ENCODE results near the gene SLC7A4. TPM values are rescaled to one million over a fixed set of nuclear protein-coding genes. Genes with fewer than 3 reads are reported as not detected.
"Not testable (repeated sequence)": the region's sequence is repeated elsewhere in the genome, so short reads cannot be mapped to it uniquely, and the experiment has no call there.

Gene SLC7A4
- total RNA-seq, 6 donors from 2014 or later: 1.2 to 5.2 (median 1.5) TPM; not detected in 1

DNA sequence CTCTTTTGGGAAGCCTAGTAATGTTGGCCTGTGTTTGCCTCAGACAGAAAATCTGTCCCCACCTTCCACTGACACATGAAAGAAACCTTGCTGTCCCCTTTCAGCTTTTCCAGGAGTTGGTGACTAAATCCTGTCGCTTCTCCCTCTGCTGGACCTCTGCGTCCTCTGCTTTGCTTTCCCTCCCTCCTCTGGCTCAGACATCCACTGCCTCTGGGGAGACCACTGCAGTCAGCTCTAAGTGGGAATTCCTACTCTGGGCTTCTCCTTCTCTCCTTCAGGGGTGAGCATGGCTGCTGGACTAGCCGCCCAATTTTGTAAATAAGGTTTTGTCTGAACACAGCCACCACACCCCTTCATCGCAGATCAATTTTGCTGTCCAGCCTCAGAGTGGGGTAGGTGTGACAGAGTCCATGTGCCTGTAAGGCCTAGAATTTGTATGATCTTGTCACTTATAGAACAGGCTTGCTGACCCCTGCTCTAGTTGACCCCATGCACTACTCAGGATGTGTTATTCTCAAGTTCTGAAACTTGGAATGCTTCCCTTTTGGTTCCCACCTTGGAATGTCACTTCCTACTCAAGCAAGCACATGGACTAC, 36.4 kb upstream of the SLC7A4 start:
- no peak overlapping the region for H3K27ac ChIP-seq
- no peaks in the 10 kb centered on the region for H3K27me3 ChIP-seq
- WGBS, 2 donors: 64 to 79% methylated on average over 4 of the region's 4 CpGs
- no peaks in the 10 kb centered on the region for H3K9me3 ChIP-seq
- no peak overlapping the region for H3K4me3 ChIP-seq
- no peak for ATAC-seq (ENCODE audit: low FRiP score in 2 of 2)
- no peaks in the 10 kb centered on the region for H3K4me1 ChIP-seq
- no peaks in the 10 kb centered on the region for H3K36me3 ChIP-seq
- no peak for DNase-seq
- TF ChIP-seq POLR2A (IDR thresholded peaks at IDR 0.05): no peak
- TF ChIP-seq EP300 (IDR thresholded peaks at IDR 0.05): no peak
- TF ChIP-seq CTCF (IDR thresholded peaks at IDR 0.05): no peak
- no peak for TF ChIP-seq POLR2AphosphoS5 (IDR thresholded peaks at IDR 0.05)

DNA sequence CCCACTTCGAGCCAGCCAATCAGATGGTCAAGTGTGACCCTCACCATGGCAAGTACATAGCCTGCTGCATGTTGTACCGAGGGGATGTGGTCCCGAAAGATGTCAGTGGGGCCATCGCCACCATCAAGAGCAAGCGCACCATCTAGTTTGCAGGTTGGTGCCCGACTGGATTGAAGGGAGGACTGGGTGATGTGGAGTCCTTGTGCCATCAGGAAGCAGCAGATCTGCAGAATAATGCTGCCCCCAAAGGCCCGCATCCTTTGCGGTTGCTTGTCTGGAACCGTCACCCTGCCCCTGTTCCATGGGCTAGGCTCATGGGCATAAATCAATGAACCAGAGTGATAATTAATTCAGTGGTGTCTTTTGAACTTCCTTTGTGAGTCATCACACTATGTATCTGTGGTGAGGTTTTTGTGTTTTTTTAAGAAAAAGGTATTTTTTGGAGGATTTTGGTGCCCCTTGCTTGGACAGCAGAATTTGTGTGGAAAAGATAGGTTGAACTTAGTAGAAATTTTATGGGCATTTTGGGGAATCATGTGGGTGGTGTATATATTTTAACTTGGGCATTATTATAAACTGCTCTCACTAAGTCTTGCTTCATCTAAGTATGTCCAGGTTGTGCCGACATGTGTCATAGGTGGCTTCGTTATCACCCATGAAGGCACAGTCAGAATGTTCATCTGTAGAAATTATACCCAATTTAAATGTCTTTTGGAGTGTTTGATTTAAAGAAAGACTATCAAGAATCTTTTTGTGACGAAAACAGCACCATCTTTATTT, 35.7 kb upstream of the SLC7A4 start:
- TF ChIP-seq CTCF (IDR thresholded peaks at IDR 0.05) (no peak), POLR2A (IDR thresholded peaks at IDR 0.05) (no peak), POLR2AphosphoS5 (IDR thresholded peaks at IDR 0.05) (no peak), EP300 (IDR thresholded peaks at IDR 0.05) (no peak)
- ATAC-seq (ENCODE audit: low FRiP score in 2 of 2): no peak
- no peak for DNase-seq
- Histone ChIP-seq H3K9me3 (no peaks in the 10 kb centered on the region), H3K4me3 (no peak overlapping the region), H3K27me3 (no peaks in the 10 kb centered on the region), H3K36me3 (no peaks in the 10 kb centered on the region), H3K27ac (no peak overlapping the region), H3K4me1 (no peaks in the 10 kb centered on the region)
- WGBS, 2 donors: 89 to 92% methylated on average over 4 to 12 of the region's 12 CpGs

GRCh38 chr22:21067075-21067900, 34.9 kb upstream of the SLC7A4 start:
- Histone ChIP-seq H3K27me3 (no peaks in the 10 kb centered on the region), H3K36me3 (no peaks in the 10 kb centered on the region), H3K4me3 (no peak overlapping the region), H3K27ac (no peak overlapping the region), H3K9me3 (no peaks in the 10 kb centered on the region), H3K4me1 (no peaks in the 10 kb centered on the region)
- DNase-seq: no peak
- no peak for TF ChIP-seq POLR2AphosphoS5 (IDR thresholded peaks at IDR 0.05)
- TF ChIP-seq CTCF (IDR thresholded peaks at IDR 0.05): no peak
- TF ChIP-seq POLR2A (IDR thresholded peaks at IDR 0.05): no peak
- TF ChIP-seq EP300 (IDR thresholded peaks at IDR 0.05): no peak
- no peak for ATAC-seq (ENCODE audit: low FRiP score in 2 of 2)
- WGBS, 2 donors: 89 to 94% methylated on average over 17 to 26 of the region's 28 CpGs

DNA sequence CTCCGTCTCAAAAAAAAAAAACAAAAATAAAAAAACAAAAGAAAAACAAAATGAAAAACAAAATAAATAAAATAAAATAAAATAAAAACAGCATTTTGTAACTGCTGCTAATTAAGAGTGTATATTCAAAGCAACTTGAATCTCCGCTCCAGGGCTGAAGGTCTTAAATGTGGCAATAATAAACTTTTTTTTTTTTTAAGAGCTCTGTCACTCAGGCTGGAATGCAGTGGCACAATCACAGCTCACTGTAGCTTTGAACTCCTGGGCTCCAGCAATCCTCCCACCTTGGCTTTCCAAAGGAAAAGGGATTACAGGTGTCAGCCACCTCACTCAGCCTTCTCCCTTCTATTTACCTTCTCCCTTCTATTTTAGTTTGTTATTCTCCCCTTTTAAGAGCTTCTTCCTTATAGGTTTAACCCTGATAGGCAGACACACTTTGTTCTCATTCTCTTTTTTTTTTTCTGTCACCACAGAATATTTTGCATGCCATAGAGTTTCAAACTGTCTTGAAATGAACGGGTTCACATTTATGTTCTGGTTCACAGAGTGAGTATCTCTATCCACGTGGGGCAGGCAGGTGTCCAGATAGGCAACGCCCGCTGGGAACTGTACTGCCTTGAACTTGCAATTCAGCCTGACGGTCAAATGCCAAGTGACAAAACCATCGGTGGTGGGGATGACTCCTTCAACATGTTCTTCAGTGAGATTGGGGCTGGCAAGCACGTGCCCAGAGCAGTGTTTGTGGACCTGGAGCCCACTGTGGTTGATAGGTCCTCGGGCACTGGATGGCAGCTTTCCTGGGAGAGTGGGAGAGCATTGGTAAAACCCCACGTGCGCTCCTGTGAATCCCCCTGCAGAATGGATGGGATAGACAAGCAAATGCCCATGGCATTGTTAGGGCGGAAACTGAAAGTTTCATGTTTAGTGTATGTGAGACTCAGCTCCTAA, 32.8 kb upstream of the SLC7A4 start:
- 68 to 70% methylated on average over 9 to 13 of the region's 13 CpGs for WGBS, 2 donors
- no peak overlapping the region for H3K4me3 ChIP-seq
- TF ChIP-seq CTCF (IDR thresholded peaks at IDR 0.05) (no peak), EP300 (IDR thresholded peaks at IDR 0.05) (no peak), POLR2A (IDR thresholded peaks at IDR 0.05) (no peak), POLR2AphosphoS5 (IDR thresholded peaks at IDR 0.05) (no peak)
- H3K27ac ChIP-seq: no peak overlapping the region
- no peaks in the 10 kb centered on the region for H3K27me3 ChIP-seq
- no peaks in the 10 kb centered on the region for H3K4me1 ChIP-seq
- ATAC-seq (ENCODE audit: low FRiP score in 2 of 2): no peak
- no peaks in the 10 kb centered on the region for H3K36me3 ChIP-seq
- H3K9me3 ChIP-seq: no peaks in the 10 kb centered on the region
- no peak for DNase-seq

- not testable (repeated sequence) for H3K27me3 ChIP-seq; ATAC-seq (ENCODE audit: low FRiP score in 2 of 2); H3K27ac ChIP-seq; H3K4me1 ChIP-seq; H3K9me3 ChIP-seq; H3K4me3 ChIP-seq; DNase-seq; H3K36me3 ChIP-seq
- 76 to 90% methylated on average over 11 of the region's 11 CpGs for WGBS, 2 donors
Observed at GRCh38 chr22:21064425-21064824, 32.1 kb upstream of the SLC7A4 start.

DNA sequence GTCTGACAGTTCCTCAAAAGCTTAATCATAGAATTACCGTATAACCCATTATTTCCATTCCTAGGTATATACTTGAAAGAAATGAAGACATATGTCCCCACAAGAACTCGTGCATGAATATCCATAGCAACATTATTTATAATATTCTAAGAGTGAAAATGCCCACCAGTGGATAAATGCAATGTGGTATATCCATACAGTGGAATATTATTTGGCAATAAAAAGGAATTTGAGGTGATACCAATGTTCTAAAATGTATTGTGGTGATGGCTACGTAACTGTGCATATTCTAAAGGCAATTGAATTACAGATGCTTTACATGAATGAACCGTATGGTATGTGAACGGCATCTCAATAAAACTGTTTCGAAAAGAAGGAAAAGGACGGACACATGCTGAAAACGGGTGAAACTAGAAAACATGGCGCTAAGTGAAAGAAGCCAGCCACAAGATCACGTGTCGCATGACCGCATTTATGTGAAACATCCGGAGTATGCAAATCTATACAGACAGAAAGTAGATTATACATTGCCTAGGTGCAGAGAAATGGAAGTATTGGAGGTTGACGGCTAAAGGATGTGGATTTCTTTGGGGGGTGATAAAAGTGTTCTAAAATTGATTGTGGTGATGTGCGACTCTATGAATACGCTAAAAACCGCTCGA, 29.4 kb upstream of the SLC7A4 start:
- WGBS, 2 donors: 87 to 91% methylated on average over 15 to 17 of the region's 18 CpGs
- ATAC-seq (ENCODE audit: low FRiP score in 2 of 2): not testable (repeated sequence)

More for the DNA sequence above, 29.4 kb upstream of the SLC7A4 start:
- not testable (repeated sequence) for H3K36me3 ChIP-seq, H3K4me1 ChIP-seq, H3K27me3 ChIP-seq, DNase-seq, H3K4me3 ChIP-seq, H3K9me3 ChIP-seq, H3K27ac ChIP-seq

All from upper lobe of left lung (tissue), 6 donors.